Smooth muscle cell (in vitro differentiated cells): ENCODE data around the gene NSG2. TPM values are rescaled to one million over a fixed set of nuclear protein-coding genes. Genes with fewer than 3 reads are reported as not detected.
"Not testable (repeated sequence)": the region's sequence is repeated elsewhere in the genome, so short reads cannot be mapped to it uniquely, and the experiment has no call there.

Experiments
- DNase-seq: peaks from one replicate; lab custom pipeline; 2025; ENCODE audit not compliant: unreplicated experiment; lab: John Stamatoyannopoulos, UW
- H2AFZ ChIP-seq: fragments of 200-600 bp; sonication (generic); 2 replicates; pipeline ENCODE4 v1.6.0; 2016; ENCODE audit warnings: antibody characterized with exemption, low read depth, mild to moderate bottlenecking
- H3F3A ChIP-seq: fragments of 200-600 bp; sonication (generic); 2 replicates; pipeline ENCODE4 v1.6.0; 2017; ENCODE audit warnings: antibody characterized with exemption, low read depth
- H3K27ac ChIP-seq: fragments of 200-600 bp; sonication (generic); 2 replicates; pipeline ENCODE4 v1.5.1; 2016; ENCODE audit warnings: low read depth, mild to moderate bottlenecking
- H3K27me3 ChIP-seq: fragments of 200-600 bp; sonication (generic); 2 replicates; pipeline ENCODE4 v1.6.1; 2016; ENCODE audit warnings: low read depth, mild to moderate bottlenecking
- H3K36me3 ChIP-seq: fragments of 200-600 bp; sonication (generic); 2 replicates; pipeline ENCODE4 v1.5.1; 2016; ENCODE audit warnings: low read depth
- H3K4me1 ChIP-seq: fragments of 200-600 bp; sonication (generic); 2 replicates; pipeline ENCODE4 v1.5.1; 2016; ENCODE audit warnings: low read depth
- H3K4me2 ChIP-seq: fragments of 200-600 bp; sonication (generic); 2 replicates; pipeline ENCODE4 v1.6.0; 2016; ENCODE audit warnings: mild to moderate bottlenecking
- H3K4me3 ChIP-seq: fragments of 200-600 bp; sonication (generic); 2 replicates; pipeline ENCODE4 v1.5.1; 2016; ENCODE audit warnings: mild to moderate bottlenecking
- H3K79me2 ChIP-seq: fragments of 200-600 bp; sonication (generic); 2 replicates; pipeline ENCODE4 v1.6.0; 2016; ENCODE audit warnings: low read depth, mild to moderate bottlenecking
- H3K9ac ChIP-seq: fragments of 200-600 bp; sonication (generic); 2 replicates; pipeline ENCODE4 v1.6.0; 2016; ENCODE audit warnings: low read depth
- H3K9me3 ChIP-seq: fragments of 200-600 bp; sonication (generic); replicated peaks from 2 replicates; pipeline ENCODE4 v1.5.1; 2016; ENCODE audit warnings: low read depth
- H4K20me1 ChIP-seq: fragments of 200-600 bp; sonication (generic); 2 replicates; pipeline ENCODE4 v1.6.0; 2016; ENCODE audit warnings: low read depth
- CTCF ChIP-seq: fragments of 200-600 bp; sonication (generic); IDR thresholded peaks from 2 replicates; pipeline ENCODE4 v1.5.1; 2017; ENCODE audit warnings: borderline replicate concordance, mild to moderate bottlenecking, antibody characterized with exemption; ENCODE audit not compliant: insufficient read depth, poor library complexity, severe bottlenecking
- WGBS: methylation state at CpG from one replicate; pipeline ENCODE4 v1.1.7; 2016; ENCODE audit warnings: low lambda C conversion rate; 5-methylcytosine and 5-hydroxymethylcytosine counted together
- polyA plus RNA-seq: library from polyadenylated mRNA; unstranded; fragments of >200 nt; fragmentation: Nextera tagmentation; extraction: Ambion mirVana; gene quantifications from 2 replicates; pipeline ENCODE4 v1.2.1, GENCODE V29; 2016
- total RNA-seq: library from RNA; depleted of rRNA; stranded (reverse); fragments of >200 nt; gene quantifications from 2 replicates; pipeline ENCODE4 v1.2.3, GENCODE V29; 2014

Gene NSG2
- total and polyA plus RNA-seq, 2 experiments from 2014 or later: 0.18 TPM; not detected in 1

- Histone ChIP-seq H3K27ac (no peak overlapping the region), H3K4me2 (no peak overlapping the region), H3K9ac (no peak overlapping the region), H2AFZ (no peak overlapping the region), H3K4me1 (no peaks in the 10 kb centered on the region), H3F3A (no peaks in the 10 kb centered on the region), H3K4me3 (no peak overlapping the region), H3K36me3 (no peaks in the 10 kb centered on the region), H4K20me1 (no peaks in the 10 kb centered on the region), H3K79me2 (no peaks in the 10 kb centered on the region), H3K27me3 (peaks cover 5% of the 10 kb centered on the region), H3K9me3 (no peaks in the 10 kb centered on the region)
- DNase-seq: no peak
- TF ChIP-seq CTCF: no peak
- 95% methylated on average over 15 of the region's 15 CpGs for WGBS
These were observed 53.2 kb downstream of the NSG2 start for GRCh38 chr5:174098694-174099093.

GRCh38 chr5:174100490-174100889 lies 55.0 kb downstream of the NSG2 start:
- 65% methylated on average over 5 of the region's 5 CpGs for WGBS
- no peak overlapping the region for H3K4me3 ChIP-seq
- H3K79me2 ChIP-seq: no peaks in the 10 kb centered on the region
- no peaks in the 10 kb centered on the region for H4K20me1 ChIP-seq
- H3K9ac ChIP-seq: no peak overlapping the region
- H3K36me3 ChIP-seq: no peaks in the 10 kb centered on the region
- no peak overlapping the region for H3K4me2 ChIP-seq
- H3K4me1 ChIP-seq: no peaks in the 10 kb centered on the region
- H2AFZ ChIP-seq: no peak overlapping the region
- H3K27me3 ChIP-seq: no peaks in the 10 kb centered on the region
- no peaks in the 10 kb centered on the region for H3F3A ChIP-seq
- H3K9me3 ChIP-seq: no peaks in the 10 kb centered on the region
- no peak overlapping the region for H3K27ac ChIP-seq
- TF ChIP-seq CTCF: no peak
- no peak for DNase-seq

DNA sequence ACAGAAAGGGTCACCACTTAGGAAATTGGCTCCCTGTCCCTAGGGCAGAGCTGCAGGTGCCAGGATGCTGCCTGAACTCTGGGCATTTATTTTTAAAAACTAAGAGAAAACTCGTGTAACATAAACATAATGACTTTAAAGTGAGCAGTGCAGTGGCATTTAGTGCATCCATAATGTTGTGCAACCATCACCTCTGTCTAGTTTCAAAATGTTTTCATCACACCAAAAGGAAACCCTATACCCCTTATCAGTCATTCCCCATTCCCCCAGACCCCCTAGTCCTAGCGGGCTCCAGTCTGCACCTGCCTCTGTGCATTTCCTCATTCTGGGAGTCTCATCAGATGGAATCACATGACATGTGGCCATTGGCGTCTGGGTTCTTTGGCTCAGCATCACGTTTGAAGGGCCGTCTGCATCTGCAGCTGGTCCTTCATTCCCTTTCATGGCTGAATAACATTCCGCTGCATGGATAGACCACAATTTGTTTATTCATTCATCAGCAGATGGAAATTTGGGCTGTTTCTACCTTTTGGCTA lies 55.8 kb downstream of the NSG2 start:
- Histone ChIP-seq H3K79me2 (no peaks in the 10 kb centered on the region), H3K27ac (no peak overlapping the region), H3K27me3 (no peaks in the 10 kb centered on the region), H3F3A (no peaks in the 10 kb centered on the region), H3K4me2 (no peak overlapping the region), H2AFZ (no peak overlapping the region), H4K20me1 (no peaks in the 10 kb centered on the region), H3K36me3 (no peaks in the 10 kb centered on the region), H3K9ac (no peak overlapping the region), H3K9me3 (no peaks in the 10 kb centered on the region), H3K4me1 (no peaks in the 10 kb centered on the region), H3K4me3 (no peak overlapping the region)
- no peak for DNase-seq
- 78% methylated on average over 6 of the region's 6 CpGs for WGBS
- no peak for TF ChIP-seq CTCF

DNA sequence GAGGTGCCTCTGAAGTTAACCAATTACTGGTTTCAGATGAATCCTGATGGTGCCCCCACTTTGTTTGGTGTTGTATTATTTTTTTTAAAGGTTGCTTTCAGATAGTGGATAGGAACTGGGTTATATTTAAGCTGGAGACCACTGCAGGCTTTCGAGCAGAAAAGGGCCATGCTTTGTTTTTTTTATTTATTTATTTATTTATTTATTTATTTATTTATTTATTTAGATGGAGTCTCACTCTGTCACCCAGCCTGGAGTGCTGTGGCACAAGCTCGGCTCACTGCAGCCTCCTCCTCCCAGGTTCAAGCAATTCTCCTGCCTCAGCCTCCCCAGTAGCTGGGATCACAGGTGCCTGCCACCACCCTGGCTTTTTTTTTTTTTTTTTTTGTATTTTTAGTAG lies 57.1 kb downstream of the NSG2 start:
- 97% methylated on average over 2 of the region's 2 CpGs for WGBS
- not testable (repeated sequence) for H3K4me1 ChIP-seq, H3K9ac ChIP-seq, H3K27ac ChIP-seq, H3K9me3 ChIP-seq, DNase-seq, H4K20me1 ChIP-seq, H3K79me2 ChIP-seq, H3K4me3 ChIP-seq, H3F3A ChIP-seq, H2AFZ ChIP-seq, H3K27me3 ChIP-seq, H3K4me2 ChIP-seq, H3K36me3 ChIP-seq
